HG03103 (cell line): ENCODE data around the gene SLC16A2.
A peak's percentile ranks its signal among the peaks of the same experiment; 100 is the strongest.
"Not testable (repeated sequence)": the region's sequence is repeated elsewhere in the genome, so short reads cannot be mapped to it uniquely, and the experiment has no call there.

Experiments used
- ATAC-seq: cut with Tn5 transposase; IDR thresholded peaks from one replicate; pipeline ENCODE4 v1.9.1; 2021; ENCODE audit warnings: low read depth; ENCODE audit not compliant: unreplicated experiment

SLC16A2 gene

GRCh38 chrX:74500555-74500954 lies 79.3 kb downstream of the SLC16A2 start:
- ATAC-seq: no peak

DNA sequence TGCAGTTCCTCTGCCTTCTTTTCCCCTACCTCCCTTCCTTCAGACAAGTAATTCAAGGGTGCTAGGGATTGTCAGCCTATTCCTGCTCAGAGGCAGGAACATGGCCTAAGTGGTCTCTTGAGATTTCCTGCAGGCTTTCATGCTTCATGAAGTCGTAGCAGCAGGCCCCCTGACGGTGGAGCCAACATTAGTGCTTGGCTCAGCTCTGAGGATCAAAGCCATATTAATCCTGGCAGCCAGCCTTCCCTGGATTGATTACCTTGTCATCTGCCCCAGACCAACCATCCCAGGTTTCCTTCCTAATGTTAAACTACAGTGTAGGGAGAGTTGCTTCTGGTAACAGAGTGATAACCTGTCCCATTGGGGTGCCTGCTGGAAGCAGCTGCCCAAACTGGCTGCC lies 84.1 kb downstream of the SLC16A2 start:
- no peak for ATAC-seq

DNA sequence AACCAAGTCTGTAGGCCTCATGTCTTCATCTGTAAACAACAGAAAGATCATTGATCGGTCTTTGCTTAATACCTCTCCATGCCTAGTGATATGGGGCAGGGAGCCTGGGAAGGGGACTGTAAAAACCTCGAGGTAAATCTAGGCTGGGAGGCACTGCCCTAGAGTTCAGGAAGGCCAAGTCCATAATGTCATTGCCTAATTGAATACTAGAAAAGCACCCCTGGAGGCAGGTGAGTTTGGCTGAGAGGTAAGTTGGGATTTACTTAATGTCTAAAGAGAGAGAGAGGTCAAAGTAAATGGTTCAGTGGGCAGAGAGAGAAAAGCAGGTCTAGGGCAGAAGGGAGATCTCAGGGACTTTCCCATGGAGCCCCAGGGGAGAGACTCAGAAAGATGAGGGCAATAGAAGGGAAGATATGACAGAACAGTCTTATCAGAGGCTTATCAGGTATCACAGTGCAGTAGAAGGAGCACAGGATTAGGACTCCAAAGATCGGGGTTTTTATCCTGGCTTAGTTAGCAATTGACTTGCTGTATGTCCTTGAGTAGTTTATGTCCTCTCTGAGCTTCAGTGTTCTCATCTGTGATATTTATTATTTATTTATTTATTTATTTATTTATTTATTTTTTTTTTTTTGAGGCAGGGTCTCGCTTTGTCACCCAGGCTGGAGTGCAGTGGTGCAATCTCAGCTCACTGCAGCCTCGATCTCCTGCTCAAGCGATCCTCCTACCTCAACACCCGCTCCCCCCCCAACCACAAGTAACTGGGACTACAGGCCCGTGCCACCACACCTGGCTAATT lies 85.2 kb downstream of the SLC16A2 start:
- peak; percentile 83 for ATAC-seq

DNA sequence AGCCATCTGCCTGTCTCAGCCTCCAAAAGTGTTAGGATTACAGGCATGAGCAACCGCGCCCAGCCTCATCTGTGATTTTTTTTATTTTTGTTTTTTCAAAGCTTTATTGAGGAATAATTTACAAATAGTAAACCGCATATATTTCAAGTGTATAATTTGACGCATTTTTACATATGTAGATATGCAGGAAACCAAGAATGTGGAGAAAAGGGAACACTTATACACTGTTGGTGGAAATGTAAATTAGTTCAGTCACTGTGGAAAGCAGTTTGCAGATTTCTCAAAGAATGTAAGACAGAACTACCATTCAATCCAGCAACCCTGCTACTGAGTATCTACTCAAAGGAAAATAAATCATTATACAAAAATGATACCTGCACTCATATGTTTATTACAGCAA lies 85.9 kb downstream of the SLC16A2 start:
- no peak for ATAC-seq

DNA sequence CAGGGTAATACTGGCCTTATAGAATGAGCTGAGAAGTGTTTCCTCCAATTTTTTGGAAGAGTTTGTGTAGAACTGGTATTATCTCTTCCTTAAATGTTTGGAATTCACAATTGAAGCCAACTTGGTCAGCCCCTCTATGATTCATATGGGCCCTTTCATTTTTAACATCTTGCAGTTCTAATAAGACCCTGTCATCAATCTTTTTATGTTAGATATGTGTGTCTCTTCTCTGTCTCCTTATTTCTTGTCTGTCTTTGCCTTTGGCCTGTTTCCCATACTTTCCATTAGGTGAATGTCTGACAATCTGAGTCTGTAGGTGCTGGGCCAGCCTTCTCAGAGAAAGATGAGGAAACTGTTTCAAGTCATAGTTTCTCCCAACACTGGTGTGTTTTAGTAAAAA lies 88.7 kb downstream of the SLC16A2 start:
- ATAC-seq: no peak

- ATAC-seq: peak; percentile 49
Observed at GRCh38 chrX:74510401-74510800, 89.1 kb downstream of the SLC16A2 start.

- ATAC-seq: no peak
Observed at GRCh38 chrX:74511704-74512103, 90.4 kb downstream of the SLC16A2 start.

DNA sequence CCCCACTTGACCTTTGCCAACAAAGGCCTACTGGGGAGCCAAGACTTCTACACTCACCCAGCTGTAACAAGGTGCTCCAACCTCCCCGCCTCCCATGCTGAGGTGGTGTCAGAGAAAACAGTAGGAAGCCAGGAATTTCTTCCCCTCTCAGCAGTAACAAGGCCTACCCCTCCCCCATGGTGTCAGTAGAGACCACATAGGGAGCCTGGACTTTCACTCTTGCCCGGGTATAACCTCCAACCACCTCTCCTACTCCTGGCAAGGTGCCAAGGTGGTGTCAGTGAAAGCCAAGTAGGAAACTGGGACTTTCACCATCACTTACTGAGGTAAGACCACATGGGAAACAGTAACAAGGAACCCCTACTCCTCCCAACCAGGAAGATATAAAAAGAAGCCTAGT lies 93.1 kb downstream of the SLC16A2 start:
- no peak for ATAC-seq

GRCh38 chrX:74515356-74515755 lies 94.1 kb downstream of the SLC16A2 start:
- ATAC-seq: no peak

DNA sequence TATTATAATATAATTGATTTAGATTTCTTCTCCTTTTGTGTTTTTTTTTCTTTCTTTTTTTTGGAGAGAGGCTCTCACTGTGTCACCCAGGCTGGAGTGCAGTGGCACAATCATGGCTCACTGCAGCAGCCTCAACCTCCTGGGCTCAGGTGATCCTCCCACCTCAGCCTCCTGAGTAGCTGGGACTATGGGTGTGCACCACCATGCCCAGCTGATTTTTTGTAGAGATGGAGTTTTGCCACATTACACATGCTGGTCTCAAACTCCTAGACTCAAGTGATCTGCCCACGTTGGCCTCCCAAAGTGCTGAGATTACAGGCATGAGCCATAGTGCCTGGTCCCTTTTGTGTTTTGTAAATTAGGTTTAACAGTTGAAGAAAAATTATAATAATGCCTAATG lies 94.7 kb downstream of the SLC16A2 start:
- not testable (repeated sequence) for ATAC-seq

DNA sequence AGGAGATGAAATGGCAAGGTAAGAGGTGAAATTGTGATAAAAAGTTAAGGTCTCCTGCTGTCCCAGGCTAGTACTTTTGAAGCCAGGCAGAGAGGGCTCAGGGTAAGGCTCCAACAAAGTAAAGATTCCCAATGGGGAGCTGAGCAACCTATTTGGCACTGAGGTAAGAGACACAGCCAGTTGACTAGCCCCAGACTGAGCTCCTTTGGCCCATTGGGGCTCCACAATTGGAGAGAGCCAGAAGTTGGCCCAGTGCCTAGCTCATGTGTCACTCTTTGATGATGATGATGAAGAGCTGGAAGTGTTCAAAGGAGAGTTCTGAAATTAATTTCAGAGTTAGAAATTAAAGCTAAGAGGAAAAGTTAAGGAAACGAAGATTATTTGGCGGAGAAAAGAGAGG lies 98.6 kb downstream of the SLC16A2 start:
- ATAC-seq: no peak

- ATAC-seq: no peak
Observed at GRCh38 chrX:74520291-74520690, 99.0 kb downstream of the SLC16A2 start.

DNA sequence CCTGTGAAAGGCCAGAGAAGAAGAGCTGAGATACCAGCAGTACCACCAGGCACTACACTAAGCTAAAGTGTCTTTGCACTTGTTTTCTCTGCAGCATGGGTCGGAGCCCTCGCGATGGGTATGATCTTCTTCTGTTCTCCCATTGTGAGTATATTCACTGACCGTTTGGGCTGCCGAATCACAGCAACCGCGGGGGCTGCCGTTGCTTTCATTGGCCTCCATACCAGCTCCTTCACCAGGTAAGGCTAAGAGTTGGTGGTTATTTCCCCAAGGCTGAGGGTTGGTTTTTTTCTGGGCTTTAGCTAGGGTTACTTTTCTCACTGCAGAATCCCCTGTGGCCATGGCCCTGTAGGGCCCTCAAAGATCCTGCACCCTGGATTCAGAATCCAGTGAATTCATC lies 99.6 kb downstream of the SLC16A2 start:
- no peak for ATAC-seq

- ATAC-seq: no peak
Observed at GRCh38 chrX:74521961-74522751, 100.9 kb downstream of the SLC16A2 start.

- no peak for ATAC-seq
Observed at GRCh38 chrX:74523224-74523623, 101.9 kb downstream of the SLC16A2 start.

- ATAC-seq: no peak
Observed at GRCh38 chrX:74523870-74524735, 102.8 kb downstream of the SLC16A2 start.

- no peak for ATAC-seq
Observed at GRCh38 chrX:74525116-74525515, 103.8 kb downstream of the SLC16A2 start.

DNA sequence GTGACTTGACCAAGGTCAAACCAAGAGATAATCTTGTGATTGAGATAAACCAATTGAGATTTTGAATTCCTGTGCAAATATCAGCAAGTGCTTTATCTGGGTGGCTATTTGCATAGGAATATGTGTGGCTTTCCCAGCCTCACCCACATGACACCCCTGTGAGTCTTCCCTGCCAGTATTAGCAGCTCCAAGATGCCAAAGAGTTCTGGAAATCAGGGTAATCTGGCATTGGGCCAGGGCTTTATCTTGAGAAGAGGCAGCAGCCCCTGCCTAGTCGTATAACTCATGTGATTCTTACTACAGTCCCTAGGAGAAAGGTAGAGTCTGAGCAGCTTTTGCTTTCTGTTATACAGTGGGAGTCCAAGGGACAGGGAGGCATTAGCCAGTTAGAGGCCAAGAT lies 105.5 kb downstream of the SLC16A2 start:
- ATAC-seq: no peak

DNA sequence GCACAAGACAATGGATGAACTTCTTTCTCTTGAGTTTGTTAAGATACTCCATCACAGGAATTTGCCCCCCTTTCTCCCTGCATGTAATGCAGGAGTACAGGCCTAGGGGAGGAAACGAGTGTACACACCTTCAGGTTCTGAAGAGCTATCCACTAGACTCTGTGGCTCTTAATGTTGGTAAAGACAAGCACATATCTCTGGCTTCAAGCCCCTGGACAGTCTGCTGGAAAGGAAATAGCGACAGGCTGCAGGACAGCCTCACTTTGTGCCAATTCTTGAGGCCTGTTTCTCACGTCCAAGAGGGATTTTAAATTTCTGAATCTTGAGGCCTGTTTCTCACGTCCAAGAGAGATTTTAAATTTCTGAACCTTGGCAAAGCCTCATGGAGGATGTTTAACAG lies 106.1 kb downstream of the SLC16A2 start:
- ATAC-seq: no peak

DNA sequence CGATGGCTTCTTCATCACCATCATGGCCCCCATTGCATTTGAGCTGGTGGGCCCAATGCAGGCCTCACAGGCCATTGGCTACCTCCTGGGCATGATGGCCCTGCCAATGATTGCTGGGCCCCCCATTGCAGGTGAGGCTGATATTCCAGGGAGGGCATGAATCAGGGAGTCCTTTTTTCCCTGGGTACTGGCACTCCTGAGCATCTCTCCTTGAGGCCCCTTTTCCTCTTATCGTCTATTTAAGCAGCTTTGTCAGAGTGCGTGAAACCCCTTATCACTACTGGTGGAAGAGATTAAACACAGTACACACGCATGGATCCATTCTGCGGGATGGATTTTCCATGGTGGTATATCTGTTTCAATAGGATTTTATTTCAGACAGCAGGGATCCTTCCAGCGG lies 108.0 kb downstream of the SLC16A2 start:
- ATAC-seq: no peak

GRCh38 chrX:74531081-74531480 lies 109.8 kb downstream of the SLC16A2 start:
- ATAC-seq: no peak
